ENCODE results near the gene MIPOL1. TPM values are rescaled to one million over a fixed set of nuclear protein-coding genes. Genes with fewer than 3 reads are reported as not detected.

The MIPOL1 gene
- total and polyA plus RNA-seq, 2 of the 13 experiments (the other 11 are each of a cell fraction or from before 2014, with no cell fraction given): 8.6 to 34.2 TPM

GRCh38 chr14:37187840-37188577 lies 9.7 kb upstream of the MIPOL1 start (continued):
- TF ChIP-seq HNF1B (CRISPR knock-in tag; IDR thresholded peaks at IDR 0.05) (0 out of 2 replicates have a peak, but pooled peaks have one; percentile 34), ZNF317 (CRISPR knock-in tag; IDR thresholded peaks at IDR 0.05) (0 out of 2 replicates have a peak, but pooled peaks have one; percentile 61), DNMT1 (CRISPR knock-in tag; IDR thresholded peaks at IDR 0.05) (0 out of 2 replicates have a peak, but pooled peaks have one; percentile 63), FOSL2 (CRISPR knock-in tag; IDR thresholded peaks at IDR 0.05) (peak; percentile 36), BORCS8-MEF2B (CRISPR knock-in tag; IDR thresholded peaks at IDR 0.05) (peak; percentile 71; the same call in 1 of the 2 replicates), WIZ (CRISPR knock-in tag; IDR thresholded peaks at IDR 0.05) (peak; percentile 80; the same call in 1 of the 2 replicates), ARID5B (CRISPR knock-in tag; IDR thresholded peaks at IDR 0.05) (peak; percentile 73), ZBTB34 (CRISPR knock-in tag; IDR thresholded peaks at IDR 0.05) (peak; percentile 75; the same call in 1 of the 2 replicates), ZNF839 (CRISPR knock-in tag; IDR thresholded peaks at IDR 0.05; ENCODE audit: borderline replicate concordance) (0 out of 2 replicates have a peak, but pooled peaks have one; percentile 83), ZNF550 (CRISPR knock-in tag; IDR thresholded peaks at IDR 0.05; ENCODE audit: borderline replicate concordance) (peak; percentile 84; the same call in 1 of the 2 replicates), ZNF644 (CRISPR knock-in tag; IDR thresholded peaks at IDR 0.05; ENCODE audit: low read depth) (peak; percentile 93), ZNF574 (CRISPR knock-in tag; IDR thresholded peaks at IDR 0.05) (peak; percentile 58)
